ENCODE results near the gene S100A8.
A peak's percentile ranks its signal among the peaks of the same experiment; 100 is the strongest.

- TF ChIP-seq CTCF (conservative IDR thresholded peaks at IDR 0.05; ENCODE audit: low read depth, low read length) (peak; percentile 44), EZH2 (IDR thresholded peaks at IDR 0.05; ENCODE audit: borderline replicate concordance, low read depth, low read length, poor library complexity, severe bottlenecking) (no peak)
Measured at GRCh38 chr1:153353226-153353947, 37.5 kb downstream of the S100A8 start.
